ENCODE results near the gene CR1. TPM values are rescaled to one million over a fixed set of nuclear protein-coding genes. Genes with fewer than 3 reads are reported as not detected.
A peak's percentile ranks its signal among the peaks of the same experiment; 100 is the strongest.
"Not testable (repeated sequence)": the region's sequence is repeated elsewhere in the genome, so short reads cannot be mapped to it uniquely, and the experiment has no call there.

Gene CR1
- total RNA-seq, 1 experiment from 2014 or later = not detected

DNA sequence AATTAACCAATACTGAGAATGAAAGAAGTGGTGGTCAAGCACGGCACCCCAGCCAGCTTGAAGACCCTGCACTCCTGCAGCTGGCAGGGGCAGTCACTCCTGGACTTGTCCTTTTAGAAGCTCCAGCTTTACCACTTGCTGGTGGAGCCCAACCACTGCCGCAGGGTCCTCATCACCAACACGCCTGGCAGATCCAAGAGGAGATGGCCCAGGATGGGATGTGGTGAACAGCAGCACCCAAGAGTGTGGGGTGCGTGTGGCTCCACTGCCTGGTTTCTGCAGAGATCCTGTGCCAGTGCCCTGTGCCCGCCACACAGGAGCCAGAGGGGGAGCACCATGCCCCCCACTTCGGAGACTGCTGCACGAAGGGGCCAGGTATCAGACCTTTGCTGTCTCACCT is 162.5 kb downstream of the CR1 start:
- TF ChIP-seq, protein P1, sequence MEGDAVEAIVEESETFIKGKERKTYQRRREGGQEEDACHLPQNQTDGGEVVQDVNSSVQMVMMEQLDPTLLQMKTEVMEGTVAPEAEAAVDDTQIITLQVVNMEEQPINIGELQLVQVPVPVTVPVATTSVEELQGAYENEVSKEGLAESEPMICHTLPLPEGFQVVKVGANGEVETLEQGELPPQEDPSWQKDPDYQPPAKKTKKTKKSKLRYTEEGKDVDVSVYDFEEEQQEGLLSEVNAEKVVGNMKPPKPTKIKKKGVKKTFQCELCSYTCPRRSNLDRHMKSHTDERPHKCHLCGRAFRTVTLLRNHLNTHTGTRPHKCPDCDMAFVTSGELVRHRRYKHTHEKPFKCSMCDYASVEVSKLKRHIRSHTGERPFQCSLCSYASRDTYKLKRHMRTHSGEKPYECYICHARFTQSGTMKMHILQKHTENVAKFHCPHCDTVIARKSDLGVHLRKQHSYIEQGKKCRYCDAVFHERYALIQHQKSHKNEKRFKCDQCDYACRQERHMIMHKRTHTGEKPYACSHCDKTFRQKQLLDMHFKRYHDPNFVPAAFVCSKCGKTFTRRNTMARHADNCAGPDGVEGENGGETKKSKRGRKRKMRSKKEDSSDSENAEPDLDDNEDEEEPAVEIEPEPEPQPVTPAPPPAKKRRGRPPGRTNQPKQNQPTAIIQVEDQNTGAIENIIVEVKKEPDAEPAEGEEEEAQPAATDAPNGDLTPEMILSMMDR (IDR thresholded peaks at IDR 0.05; ENCODE audit: unreplicated experiment) = no peak
- H3K4me3 Mint-ChIP-seq (ENCODE audit: low read depth, unreplicated experiment) = no peak overlapping the region
- CTCF ChIA-PET = no interaction called here
- no peak overlapping the region for H3K27ac Mint-ChIP-seq (ENCODE audit: unreplicated experiment)
- no peaks in the 10 kb centered on the region for H3K9me3 Mint-ChIP-seq (ENCODE audit: low read depth, unreplicated experiment)
- H3K4me1 Mint-ChIP-seq (ENCODE audit: low read depth, unreplicated experiment) = peaks cover 13% of the 10 kb centered on the region
- no peaks in the 10 kb centered on the region for H3K27me3 Mint-ChIP-seq (ENCODE audit: unreplicated experiment)
- intact Hi-C loops (cut with micrococcal nuclease; ENCODE audit: unreplicated experiment) = no loop called here
- no peaks in the 10 kb centered on the region for H3K36me3 Mint-ChIP-seq (ENCODE audit: insufficient read depth, unreplicated experiment)
- DNase-seq = no peak
- BruUV-seq (replicated peaks) = no TSS peak

DNA sequence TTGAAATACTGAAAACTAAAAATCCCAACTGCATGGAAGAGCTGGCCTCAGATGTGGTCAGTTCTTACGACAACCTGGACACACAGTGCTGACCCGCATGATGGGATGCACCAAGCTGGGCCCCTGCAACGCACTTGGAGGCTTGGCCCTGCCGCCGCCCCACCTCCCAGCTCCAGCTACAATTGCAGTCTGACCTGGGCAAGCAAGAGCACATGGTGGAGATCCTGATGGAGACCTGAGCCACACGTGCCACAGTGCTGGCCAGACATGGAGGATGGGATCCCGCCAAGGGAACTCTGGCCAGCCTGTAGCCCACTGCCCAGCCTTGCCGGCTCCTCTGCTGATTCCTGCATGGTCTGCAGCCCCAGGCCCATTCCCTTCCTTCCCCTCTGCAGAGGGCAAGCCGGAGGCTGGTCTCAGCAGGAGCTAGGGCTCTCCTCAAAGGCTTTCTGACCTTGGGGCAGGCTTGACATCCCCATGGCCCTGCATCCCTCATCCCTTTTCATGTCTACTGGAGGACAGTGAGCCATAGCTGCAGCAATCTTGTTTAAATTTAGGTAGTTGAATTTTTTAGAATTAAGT is 163.0 kb downstream of the CR1 start:
- no TSS peak for BruUV-seq (replicated peaks)
- no peaks in the 10 kb centered on the region for H3K36me3 Mint-ChIP-seq (ENCODE audit: insufficient read depth, unreplicated experiment)
- no peaks in the 10 kb centered on the region for H3K9me3 Mint-ChIP-seq (ENCODE audit: low read depth, unreplicated experiment)
- peaks cover 2% of the 10 kb centered on the region for H3K27me3 Mint-ChIP-seq (ENCODE audit: unreplicated experiment)
- TF ChIP-seq, protein P1 (IDR thresholded peaks at IDR 0.05; ENCODE audit: unreplicated experiment) = no peak
- CTCF ChIA-PET = interaction anchor here (0.6 to 2.0 kb wide), 2 partner anchors 14 to 602 kb away, joined by 4 to 6 read pairs; no protein-coding TSS in a partner anchor
- H3K27ac Mint-ChIP-seq (ENCODE audit: unreplicated experiment) = no peak overlapping the region
- no peak overlapping the region for H3K4me3 Mint-ChIP-seq (ENCODE audit: low read depth, unreplicated experiment)
- intact Hi-C loops (cut with micrococcal nuclease; ENCODE audit: unreplicated experiment) = no loop called here
- H3K4me1 Mint-ChIP-seq (ENCODE audit: low read depth, unreplicated experiment) = peaks cover 13% of the 10 kb centered on the region
- DNase-seq = no peak

DNA sequence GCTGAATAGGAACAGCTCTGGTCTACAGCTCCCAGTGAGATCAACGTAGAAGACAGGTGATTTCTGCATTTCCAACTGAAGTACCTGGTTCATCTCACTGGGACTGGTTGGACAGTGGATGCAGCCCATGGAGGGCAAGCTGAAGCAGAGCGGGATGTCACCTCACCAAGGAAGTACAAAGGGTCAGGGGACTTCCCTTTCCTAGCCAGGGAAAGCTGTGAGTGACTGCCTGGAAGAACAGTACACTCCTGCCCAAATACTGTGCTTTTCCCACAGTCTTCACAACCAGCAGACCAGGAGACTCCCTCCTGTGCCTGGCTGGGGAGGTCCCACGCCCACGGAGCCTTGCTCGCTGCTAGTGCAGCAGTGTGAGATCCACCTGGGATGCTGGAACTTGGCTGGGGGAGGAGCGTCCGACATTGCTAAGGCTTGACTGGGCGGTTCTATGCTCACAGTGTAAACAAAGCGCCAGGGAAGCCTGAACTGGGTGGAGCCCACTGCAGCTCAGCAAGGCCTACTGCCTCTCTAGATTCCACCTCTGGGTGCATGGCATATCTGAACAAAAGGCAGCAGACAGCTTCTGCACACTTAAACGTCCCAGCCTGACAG is 163.7 kb downstream of the CR1 start:
- no peaks in the 10 kb centered on the region for H3K9me3 Mint-ChIP-seq (ENCODE audit: low read depth, unreplicated experiment)
- CTCF ChIA-PET = interaction anchor here (0.6 to 2.0 kb wide), 2 partner anchors 13 to 602 kb away, joined by 4 to 6 read pairs; no protein-coding TSS in a partner anchor
- H3K4me3 Mint-ChIP-seq (ENCODE audit: low read depth, unreplicated experiment) = no peak overlapping the region
- TF ChIP-seq, protein P1 (IDR thresholded peaks at IDR 0.05; ENCODE audit: unreplicated experiment) = no peak
- no peak overlapping the region for H3K27ac Mint-ChIP-seq (ENCODE audit: unreplicated experiment)
- DNase-seq = peak; percentile 62
- intact Hi-C loops (cut with micrococcal nuclease; ENCODE audit: unreplicated experiment) = no loop called here
- BruUV-seq (replicated peaks) = no TSS peak
- H3K4me1 Mint-ChIP-seq (ENCODE audit: low read depth, unreplicated experiment) = peaks cover 13% of the 10 kb centered on the region
- H3K36me3 Mint-ChIP-seq (ENCODE audit: insufficient read depth, unreplicated experiment) = no peaks in the 10 kb centered on the region
- peaks cover 8% of the 10 kb centered on the region for H3K27me3 Mint-ChIP-seq (ENCODE audit: unreplicated experiment)

DNA sequence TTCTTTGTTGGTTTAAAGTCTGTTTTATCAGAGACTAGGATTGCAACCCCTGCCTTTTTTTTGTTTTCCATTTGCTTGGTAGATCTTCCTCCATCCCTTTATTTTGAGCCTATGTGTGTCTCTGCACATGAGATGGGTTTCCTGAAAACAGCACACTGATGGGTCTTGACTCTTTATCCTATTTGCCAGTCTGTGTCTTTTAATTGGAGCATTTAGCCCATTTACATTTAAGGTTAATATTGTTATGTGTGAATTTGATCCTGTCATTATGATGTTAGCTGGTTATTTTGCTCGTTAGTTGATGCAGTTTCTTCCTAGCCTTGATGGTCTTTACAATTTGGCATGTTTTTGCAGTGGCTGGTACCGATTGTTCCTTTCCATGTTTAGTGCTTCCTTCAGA is 165.5 kb downstream of the CR1 start:
- DNase-seq; H3K9me3 Mint-ChIP-seq (ENCODE audit: low read depth, unreplicated experiment); intact Hi-C loops (cut with micrococcal nuclease; ENCODE audit: unreplicated experiment); H3K4me3 Mint-ChIP-seq (ENCODE audit: low read depth, unreplicated experiment); H3K27ac Mint-ChIP-seq (ENCODE audit: unreplicated experiment); BruUV-seq (replicated peaks); H3K36me3 Mint-ChIP-seq (ENCODE audit: insufficient read depth, unreplicated experiment); CTCF ChIA-PET: not testable (repeated sequence)
- peaks cover 15% of the 10 kb centered on the region for H3K27me3 Mint-ChIP-seq (ENCODE audit: unreplicated experiment)
- peaks cover 13% of the 10 kb centered on the region for H3K4me1 Mint-ChIP-seq (ENCODE audit: low read depth, unreplicated experiment)

DNA sequence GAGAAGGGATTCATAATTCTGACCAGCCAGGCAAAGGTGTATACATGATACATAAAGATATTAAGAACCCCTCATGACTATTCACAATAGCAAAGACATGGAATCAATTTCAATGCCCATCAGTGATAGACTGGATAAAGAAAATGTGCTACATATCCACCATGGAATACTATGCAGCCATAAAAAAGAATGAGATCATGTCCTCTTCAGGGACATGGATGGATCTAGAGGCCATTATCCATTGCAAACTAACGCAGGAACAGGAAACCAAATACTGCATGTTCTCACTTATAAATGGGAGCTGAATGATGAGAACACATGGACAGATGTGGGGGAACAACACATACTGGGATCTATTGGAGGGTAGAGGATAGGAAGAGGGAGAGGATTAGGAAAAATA is 170.4 kb downstream of the CR1 start:
- BruUV-seq (replicated peaks) = no TSS peak
- Mint-ChIP-seq H3K9me3 (ENCODE audit: low read depth, unreplicated experiment) (peaks cover 2% of the 10 kb centered on the region), H3K27ac (ENCODE audit: unreplicated experiment) (no peak overlapping the region), H3K4me3 (ENCODE audit: low read depth, unreplicated experiment) (no peak overlapping the region), H3K27me3 (ENCODE audit: unreplicated experiment) (peaks cover 61% of the 10 kb centered on the region), H3K36me3 (ENCODE audit: insufficient read depth, unreplicated experiment) (no peaks in the 10 kb centered on the region), H3K4me1 (ENCODE audit: low read depth, unreplicated experiment) (no peaks in the 10 kb centered on the region)
- intact Hi-C loops (cut with micrococcal nuclease; ENCODE audit: unreplicated experiment) = no loop called here
- CTCF ChIA-PET = no interaction called here
- no peak for DNase-seq
- TF ChIP-seq, protein P1 (IDR thresholded peaks at IDR 0.05; ENCODE audit: unreplicated experiment) = no peak

Measured in Calu3 (cell line).